ENCODE measurements around the gene CDC14A.
A peak's percentile ranks its signal among the peaks of the same experiment; 100 is the strongest.

Gene CDC14A

DNA sequence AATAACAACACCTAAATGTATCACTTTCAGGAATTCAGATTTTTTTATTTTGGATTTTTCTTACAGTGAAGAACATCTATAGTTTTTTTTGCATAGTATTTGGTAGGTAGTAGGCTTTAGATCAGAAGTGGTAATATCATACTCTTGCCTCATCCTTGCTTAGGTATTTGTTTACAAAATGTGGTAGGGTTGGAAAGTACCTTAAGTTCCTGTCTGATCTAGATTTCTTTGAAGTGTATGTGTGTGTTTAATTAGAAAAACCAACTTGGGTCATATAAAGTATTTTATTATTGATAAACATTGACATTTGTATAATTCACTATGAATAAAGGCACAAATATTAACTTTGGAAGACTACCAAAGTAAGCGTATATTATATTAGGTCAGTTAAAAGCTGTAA, 100.3 kb downstream of the CDC14A start:
- DNase-seq (ENCODE audit: low spot score), result no peak

DNA sequence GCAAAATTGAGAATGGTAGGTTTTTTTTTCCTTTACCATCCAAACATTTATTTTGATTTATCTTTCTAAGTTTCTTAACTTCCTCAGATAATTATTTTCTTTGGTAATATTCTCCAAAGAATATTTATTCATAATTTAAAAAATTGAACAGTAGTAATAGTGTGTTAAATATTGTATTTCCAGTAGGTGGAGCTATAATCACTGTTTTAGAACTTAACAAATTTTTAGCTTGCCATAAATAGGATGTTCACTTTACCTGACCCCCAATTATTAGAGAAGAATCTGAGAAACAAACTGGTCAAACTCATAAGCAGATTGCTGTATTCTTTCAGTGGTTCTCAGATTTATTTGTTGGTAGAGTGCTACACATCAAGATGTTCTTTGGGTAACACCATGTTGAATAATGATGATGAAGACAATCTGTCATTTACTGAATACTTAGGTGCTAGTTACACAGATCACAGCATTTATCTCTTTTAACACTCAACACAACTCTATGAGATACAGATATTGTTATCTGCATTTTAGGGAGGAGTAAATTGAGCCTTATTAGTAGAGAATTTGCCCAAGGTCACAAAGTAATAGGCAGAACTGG, 103.3 kb downstream of the CDC14A start:
- DNase-seq (ENCODE audit: low spot score), result peak; percentile 16

DNA sequence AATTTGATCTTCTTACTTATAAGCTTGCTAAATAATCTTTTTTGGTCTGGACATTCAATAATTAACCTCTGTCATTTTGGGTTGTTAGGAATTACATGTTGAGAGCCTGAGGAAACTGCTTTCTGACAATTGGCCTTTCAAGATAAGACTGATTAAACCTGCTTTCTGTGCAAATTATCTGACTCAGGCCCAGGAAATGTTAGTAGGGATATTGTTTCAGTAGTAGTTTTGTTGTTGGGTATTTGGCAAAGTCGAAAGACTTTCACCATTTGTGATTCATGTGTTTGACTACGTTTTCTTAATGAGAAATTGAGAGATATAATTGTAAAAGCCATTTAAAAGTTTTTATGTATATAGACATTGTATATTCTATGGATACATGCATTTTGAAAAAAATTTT, 104.6 kb downstream of the CDC14A start:
- DNase-seq (ENCODE audit: low spot score), result no peak

DNA sequence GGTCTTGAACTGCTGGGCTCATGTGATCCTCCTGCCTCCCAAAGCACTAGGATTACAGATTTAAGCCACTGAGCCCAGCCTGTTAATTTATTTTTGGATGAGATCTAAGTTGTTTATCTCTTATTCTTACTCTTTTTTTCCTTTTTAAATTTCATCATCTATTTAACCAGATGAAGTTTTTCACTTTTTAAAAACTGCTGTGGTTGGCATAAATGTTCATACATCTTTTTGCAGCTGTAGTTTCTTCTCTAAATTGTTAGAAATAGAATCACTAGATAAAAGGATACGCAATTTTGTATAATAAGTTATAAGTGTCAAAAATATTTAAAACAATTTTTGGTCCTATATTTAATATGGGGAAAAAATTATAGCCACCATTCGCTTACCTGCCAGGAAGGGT, 105.4 kb downstream of the CDC14A start:
- no peak for DNase-seq (ENCODE audit: low spot score)

DNA sequence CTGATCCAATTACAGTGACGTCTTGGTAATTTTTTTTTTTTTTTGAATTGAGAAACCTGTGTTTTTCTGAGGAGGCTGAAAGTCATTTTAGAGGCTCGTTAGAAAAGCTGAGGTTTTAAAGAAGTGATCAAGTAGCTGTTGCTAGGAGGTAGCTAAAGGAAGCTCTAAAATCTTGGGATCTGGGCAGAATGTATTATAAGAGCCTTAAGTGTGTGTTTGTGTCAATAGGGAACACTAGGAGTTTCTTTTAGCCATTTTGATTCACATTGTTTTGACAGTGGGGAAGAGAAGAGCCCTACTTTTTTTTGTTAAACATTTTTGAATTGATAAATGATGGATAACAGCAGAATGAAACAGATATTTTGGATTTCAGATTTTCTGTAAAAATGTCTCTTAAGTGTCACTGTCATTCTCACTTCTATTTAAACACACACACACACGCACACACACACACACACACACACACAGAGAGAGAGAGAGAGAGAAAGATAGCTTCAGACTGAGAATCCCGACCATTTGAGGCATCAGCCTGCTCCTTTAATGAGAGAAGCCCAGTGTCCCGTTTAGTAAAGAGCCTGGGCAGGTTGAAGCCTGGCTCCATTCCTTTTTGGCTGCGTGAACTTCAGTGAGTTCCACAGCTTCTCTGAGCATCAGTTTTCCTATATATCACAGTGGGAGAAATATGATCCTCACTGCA, 106.5 kb downstream of the CDC14A start:
- no peak for DNase-seq (ENCODE audit: low spot score)

DNA sequence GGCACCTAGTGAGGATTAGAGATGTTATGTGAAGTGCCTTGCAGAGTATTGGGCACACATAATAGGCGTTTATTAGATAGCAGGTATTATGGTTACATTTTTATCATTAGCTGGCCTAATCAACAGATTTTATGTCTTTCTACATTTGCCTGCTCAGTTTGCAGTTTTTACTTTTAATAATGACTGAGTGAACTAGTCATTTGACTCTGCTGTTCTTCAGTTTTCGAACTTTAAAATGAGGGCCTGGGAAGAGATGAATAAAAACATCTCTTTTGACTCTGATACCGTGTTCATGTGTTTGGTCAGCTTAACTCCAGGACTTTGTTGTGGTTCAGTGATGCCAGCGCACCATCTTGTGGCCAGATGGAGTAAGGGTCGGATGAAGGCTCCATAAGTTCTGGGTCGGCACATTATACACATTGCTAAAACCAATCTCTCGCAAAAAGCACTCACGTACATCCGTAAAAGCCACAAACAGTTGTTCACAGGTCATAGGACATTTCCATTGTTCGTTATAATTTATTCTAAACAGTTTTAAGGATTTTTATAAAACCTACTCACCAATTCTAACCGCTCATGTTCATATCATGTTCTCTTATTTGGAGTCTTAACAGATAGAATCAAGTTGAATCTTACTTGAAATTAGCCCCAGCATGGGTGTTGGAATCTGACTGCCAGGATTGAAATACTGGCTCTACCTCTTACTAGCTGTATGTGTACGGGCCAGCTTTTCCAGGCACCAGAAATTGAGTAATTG, 107.2 kb downstream of the CDC14A start:
- DNase-seq (ENCODE audit: low spot score), result peak; percentile 77

DNA sequence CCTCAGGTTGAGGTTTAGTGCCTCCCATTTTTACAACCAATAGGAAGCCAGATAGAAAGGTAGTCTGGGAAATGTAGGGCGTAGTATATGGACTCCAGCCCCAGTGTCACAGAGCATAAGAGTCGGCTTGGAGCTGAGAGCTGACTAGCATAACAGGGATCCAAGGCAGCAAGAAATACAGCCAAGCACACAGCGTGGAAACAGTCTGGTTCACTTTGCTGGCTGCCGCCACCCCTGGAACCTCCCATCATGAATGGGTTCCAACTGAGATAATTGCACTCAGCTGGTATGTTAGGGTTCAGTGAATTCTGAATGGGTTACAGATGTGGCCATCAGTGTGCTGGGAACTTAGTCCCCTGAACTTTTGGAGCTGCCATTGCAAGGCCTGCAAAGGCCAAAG, 108.9 kb downstream of the CDC14A start:
- DNase-seq (ENCODE audit: low spot score), result peak; percentile 11

DNA sequence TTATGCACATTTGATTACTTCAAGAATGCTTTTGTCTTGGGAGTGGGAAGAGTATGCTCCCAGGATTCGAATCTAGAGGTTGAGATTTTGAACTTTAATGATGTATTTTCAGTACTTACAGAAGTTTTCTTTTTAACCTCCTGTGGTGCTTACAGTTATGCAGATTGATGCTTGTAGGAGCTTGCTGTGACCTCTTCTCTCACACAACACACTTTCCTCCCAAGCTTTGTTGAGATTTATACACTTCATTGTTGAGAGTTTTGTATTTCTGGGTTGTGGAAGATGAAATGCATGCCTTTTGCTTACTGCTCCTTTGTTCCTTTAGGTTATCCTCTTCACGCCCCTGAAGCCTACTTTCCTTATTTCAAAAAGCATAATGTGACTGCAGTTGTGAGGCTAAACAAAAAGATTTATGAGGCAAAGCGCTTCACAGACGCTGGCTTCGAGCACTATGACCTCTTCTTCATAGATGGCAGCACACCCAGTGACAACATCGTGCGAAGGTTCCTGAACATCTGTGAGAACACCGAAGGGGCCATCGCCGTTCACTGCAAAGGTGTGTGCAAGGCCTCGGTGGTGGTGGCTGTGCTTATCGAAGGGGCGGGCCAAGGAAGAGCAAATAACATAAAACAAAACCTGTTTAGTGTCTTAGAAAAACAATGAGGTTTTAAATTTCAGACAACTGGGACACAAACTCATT, 110.2 kb downstream of the CDC14A start:
- DNase-seq (ENCODE audit: low spot score), result no peak

DNA sequence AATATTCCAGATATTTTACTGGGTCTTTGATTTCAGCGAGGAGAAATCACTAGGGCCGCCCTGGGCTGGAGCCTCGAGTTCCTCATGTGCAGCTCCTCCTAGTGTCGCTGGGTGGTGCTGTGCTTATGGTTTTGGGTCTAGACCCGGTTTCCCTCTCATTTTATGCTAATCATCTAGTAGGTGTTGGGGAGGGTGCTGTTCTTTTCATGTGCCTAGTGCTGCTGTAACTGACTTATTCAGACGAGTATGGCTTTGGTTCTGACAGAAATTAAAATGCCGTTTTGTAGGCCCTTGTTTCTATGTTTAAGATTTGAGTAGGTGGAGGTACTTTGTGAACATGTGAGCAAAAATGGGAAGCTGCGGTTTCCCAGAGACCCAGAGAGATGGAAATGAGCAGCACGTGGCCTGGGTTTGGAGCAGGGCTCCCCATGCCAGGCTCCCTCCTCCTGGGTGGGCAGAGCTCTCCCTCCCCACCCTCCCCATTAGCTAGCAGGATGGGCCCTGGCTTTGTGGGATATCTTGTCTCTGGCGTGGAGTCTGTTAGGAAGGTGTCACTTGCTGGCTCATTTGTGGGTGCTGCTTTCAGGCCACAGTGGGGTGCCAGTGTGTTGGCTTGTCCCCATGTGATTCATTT, 111.6 kb downstream of the CDC14A start:
- DNase-seq (ENCODE audit: low spot score), result peak; percentile 80

DNA sequence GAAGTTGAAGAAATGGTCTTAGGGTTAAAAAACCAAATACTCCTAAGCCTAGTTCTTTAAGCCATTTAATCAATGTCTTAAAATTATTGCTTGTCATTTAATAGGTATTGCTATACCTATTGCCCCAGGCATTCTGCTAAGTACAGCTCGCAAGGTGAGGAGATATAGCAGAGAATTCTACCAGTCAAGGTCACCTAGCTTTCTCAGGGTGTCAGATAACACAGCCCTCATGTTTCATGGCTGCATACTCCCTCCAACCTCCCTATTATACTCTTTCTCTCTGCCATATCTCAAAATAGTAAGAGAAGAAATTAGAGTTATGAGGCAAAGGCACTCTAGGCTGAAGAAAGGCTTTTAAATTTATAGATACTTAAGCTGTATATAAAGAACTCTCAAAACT, 117.3 kb downstream of the CDC14A start:
- no peak for DNase-seq (ENCODE audit: low spot score)

DNA sequence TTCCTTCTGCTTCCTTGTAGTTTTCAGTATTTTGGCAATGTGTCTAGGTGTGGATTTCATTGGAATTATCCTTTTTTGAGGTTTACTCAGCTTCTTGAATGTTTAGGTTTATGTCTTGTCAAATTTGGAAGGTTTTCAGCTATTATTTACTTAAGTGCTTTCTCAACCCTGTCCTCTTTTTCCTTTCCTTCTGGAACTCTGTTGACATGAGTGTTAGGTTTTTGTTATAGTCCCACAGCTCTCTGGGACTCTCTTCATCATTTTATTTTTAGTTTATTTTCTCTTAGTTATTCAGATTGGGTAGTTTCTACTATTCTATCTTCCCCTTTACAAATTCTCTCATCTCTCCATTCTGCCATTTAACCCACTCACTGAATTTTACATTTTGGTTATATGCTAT, 122.5 kb downstream of the CDC14A start:
- no peak for DNase-seq (ENCODE audit: low spot score)

DNA sequence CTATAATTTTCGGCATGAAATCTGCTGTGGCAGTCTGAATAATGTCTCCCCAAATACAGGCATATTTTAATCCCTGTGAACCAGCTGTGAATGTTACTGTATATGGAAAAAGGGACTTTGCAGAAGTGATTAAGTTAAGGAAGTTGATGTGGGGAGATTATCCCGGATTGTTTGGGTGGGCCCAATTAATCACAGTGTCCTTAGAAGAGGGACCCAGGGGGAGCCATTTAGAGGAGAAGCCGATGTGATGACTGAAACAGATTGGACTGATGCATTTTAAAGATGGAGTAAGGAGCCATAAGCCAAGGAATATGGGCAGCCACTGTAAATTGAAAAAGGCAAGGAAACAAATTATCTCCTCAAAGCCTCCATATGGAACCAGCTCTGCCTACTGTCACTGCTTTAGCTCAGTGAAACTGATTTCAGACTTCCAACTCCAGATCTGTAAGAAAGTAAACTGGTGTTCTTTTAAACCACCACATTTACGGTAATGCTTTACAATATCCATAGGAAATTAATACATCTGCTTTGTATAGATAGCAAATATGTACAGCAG, 124.5 kb downstream of the CDC14A start:
- no peak for DNase-seq (ENCODE audit: low spot score)

DNA sequence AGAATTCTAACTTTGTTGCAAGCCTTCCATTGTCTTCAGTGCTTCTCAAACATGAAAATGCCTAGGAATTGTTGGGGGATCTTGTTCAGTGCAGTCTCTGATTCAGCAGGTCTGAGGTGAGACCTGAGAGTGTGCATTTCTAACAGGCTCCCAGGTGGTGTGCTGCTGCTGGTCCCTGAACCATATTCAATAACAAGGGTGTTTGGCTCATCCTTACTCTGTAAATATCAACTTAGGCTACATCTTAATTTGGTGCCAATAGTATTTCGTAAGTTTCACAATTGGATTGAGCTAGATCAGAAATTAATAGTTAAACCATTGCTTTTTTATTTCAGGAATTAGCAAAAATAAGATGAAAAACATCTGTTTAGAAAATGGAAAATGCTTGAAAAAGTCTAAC, 126.5 kb downstream of the CDC14A start:
- DNase-seq (ENCODE audit: low spot score), result no peak

DNA sequence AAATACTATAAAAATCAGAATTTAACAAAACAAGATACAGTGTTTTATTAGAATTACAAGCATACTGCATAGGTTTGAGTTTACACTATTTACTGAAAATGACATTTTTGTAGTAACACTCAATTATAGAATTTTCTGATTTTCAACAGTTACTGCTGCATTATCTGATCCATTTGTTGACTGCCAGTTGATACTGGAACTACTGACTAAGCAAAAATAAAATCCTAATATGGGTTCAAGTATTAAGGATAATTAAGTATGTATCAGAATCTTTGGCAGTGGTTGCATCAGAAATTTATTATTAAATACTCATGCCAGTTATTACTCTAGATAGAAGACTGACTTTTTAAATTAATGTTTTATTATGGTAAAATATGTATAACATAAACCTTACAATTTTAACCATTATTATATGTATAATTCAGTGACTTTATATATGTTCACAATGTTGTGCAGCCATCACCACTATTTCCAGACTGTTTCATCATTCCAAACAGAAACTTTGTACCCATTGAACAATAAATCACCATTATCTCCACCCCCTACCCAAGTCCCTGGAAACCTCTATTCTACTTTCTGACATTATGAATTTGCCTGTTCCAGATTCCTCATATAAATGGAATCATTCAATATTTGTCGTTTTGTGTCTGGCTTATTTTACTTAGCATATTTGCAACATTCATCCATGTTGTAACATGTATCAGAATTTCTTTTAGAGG, 127.5 kb downstream of the CDC14A start:
- DNase-seq (ENCODE audit: low spot score), result no peak

DNA sequence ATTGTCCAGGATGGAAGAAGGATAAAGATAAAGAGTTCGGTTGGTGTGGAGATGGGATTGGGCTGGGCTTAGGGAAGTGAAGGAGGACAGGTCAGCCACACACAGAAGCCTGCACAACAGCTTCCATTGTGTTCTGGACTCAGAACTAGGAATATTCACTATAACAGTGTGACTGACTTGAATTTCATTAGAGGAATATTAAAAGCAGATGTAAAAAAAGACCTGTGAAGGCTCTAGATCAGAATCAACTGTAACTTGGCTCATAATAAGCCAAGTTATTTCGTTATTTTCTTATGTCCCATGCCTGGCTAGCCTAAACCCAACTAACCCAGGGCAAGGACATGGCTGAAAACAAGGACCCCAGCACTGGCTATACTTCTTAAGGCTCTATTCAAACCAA, 129.0 kb downstream of the CDC14A start:
- DNase-seq (ENCODE audit: low spot score), result no peak

DNA sequence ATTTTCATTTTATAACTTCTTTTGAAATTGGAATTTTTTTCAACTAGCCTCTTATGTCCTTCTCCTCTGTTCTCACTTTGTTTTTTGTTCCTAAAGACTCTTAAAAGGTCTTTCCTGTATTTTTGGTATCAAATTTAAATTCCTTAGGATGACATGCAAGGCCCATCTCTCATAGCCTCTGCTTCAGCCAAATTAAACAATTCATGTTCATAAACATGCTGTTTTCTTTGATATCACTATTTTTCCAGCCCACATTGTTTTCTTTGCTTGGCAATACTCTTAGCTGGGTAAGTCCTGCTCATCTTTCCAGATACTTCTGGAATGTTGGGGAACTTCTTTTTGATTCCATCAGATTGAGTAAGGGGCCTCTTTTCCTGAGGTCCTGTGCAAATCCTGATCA, 129.9 kb downstream of the CDC14A start:
- DNase-seq (ENCODE audit: low spot score), result no peak

DNA sequence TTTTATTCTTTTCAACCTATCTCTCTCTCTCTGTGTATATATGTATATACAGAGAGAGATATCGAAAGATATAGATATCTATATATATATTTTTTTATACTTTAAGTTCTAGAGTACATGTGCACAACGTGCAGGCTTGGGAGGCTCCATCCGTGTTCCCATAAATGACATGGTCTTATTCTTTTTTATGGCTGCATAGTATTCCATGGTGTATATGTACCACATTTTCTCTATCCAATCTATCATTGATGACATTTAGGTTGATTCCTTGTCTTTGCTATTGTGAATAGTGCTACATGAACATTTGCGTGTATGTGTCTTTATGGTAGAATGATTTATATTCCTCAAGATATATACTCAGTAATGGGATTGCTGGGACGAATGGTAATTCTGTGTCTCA, 130.4 kb downstream of the CDC14A start:
- DNase-seq (ENCODE audit: low spot score), result no peak

DNA sequence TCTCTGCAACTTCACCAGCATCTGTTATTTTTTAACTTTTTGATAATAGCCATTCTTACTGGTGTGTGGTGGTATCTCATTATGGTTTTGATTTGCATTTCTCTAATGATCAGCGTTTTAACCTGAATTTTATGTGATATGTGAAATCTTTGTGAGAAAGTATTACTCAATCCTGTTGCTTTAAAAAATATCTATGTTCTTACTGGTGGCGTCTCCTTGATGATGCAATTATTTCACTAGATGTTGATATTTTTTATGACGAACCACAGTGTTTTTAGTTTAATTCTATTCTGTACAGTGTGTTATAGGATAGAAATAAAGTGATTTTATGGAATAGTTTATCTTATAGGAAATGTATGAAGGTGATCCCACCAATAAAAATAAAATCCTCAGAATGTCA, 130.9 kb downstream of the CDC14A start:
- no peak for DNase-seq (ENCODE audit: low spot score)

DNA sequence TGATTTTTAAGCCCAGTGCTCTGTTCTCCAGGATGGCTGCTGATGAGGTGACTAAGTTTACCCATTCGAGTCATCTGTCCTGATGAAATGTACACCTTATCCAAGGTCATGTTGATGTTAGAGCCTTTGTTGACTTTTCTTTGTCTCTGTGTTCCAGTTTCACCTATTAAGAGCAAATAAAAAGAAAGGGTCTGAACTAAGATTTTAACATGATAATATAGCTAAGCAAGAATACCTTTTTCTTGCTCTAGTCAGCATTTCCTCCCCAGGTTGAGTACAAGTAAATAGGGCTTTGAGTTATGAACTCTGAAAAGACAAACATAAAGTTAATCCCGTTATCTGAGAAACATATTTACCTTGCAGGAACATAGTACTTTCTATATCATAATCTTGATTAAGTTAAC, 133.6 kb downstream of the CDC14A start:
- no peak for DNase-seq (ENCODE audit: low spot score)

DNA sequence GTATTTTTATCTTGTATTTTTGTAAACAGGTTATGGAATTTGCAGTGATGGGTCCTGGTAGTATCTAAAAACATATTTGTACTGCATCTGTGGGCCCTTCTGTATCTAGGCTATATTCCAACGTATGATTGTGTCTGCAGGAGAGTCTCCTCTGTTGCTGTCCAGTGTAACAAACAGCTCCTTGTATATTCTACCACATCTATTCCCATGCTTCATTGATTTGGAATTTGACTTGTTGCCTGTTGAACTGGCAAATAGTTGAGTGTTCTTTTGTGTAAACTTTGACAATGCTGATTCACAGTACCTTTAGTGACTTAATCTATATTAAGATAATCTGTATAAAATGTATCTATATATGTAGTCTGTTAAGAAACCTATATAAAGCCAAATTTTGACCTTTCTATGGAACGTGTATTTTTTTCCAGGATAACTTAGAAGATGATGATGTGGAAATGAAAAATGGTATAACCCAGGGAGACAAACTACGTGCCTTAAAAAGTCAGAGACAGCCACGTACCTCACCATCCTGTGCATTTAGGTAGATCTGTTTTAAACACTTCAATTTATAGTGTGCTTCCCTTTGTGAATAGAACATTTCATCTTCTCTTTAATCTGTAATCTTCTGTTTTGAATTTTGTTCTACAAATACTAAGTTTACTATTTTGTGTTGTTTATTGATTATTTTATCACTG, 142.2 kb downstream of the CDC14A start:
- DNase-seq (ENCODE audit: low spot score), result peak; percentile 5

DNA sequence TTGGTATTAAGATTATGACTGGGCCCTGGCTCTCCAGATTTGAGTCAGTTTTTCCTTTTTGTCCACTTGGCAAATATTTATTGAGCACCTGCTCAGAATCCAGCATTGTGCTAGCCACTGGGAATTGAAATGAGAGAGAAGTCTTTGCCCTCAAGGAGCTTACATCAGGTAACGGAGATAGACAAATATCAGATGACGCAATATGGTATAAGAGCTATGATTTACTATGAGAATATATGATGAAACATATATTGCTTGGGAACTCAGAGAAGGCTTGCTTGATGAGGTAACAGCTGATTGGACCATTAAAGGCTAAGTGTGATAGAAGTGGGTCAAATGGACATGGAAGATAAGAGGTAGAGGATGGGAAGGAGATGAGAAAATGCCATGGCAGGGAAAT, 144.6 kb downstream of the CDC14A start:
- no peak for DNase-seq (ENCODE audit: low spot score)
